ENCODE data around the gene IGF2R. TPM values are rescaled to one million over a fixed set of nuclear protein-coding genes. Genes with fewer than 3 reads are reported as not detected.

Gene IGF2R
- total RNA-seq, 3 donors from 2014 or later, result 60.4 to 112 (median 81.0) TPM

- intact Hi-C loops (cut with DNase I; ENCODE audit: low total_unique reads), result no loop called here
- no peak overlapping the region for H3K4me3 ChIP-seq
- no peak for DNase-seq (ENCODE audit: low spot score in 2 of 2)
Observed at GRCh38 chr6:159982731-159983506, 14.0 kb downstream of the IGF2R start.

DNA sequence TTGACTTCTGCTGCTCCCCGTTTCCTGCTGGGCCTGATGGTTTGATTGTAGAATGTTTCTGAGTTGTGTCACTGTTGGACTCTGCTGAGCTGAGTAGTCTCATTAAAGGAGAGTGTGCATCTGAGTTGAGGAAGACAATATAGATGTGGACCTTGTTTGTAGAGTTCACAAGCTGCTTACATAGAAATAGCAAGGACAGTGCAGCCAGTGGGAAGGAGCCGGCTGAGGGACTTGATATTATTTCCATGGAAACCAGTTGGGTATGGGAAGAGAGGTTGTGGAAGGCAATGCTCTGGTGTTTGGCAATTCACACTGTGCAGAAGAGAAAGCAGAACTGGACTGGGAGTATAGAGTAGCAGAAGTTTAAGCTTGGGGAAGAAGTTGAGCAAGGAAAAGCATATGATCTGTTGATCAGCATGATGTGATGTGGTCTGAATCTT, 14.8 kb downstream of the IGF2R start:
- intact Hi-C loops (cut with DNase I; ENCODE audit: low total_unique reads), result no loop called here

More at GRCh38 chr6:159982731-159983506, 14.0 kb downstream of the IGF2R start:
- H3K27ac ChIP-seq, result peak overlapping the region in 1 of 2 donors; percentile 88
- no peak for TF ChIP-seq CTCF (IDR thresholded peaks at IDR 0.05)
- TF ChIP-seq POLR2AphosphoS5 (IDR thresholded peaks at IDR 0.05), result no peak
- TF ChIP-seq POLR2A (IDR thresholded peaks at IDR 0.05), result no peak
- H3K36me3 ChIP-seq, result no peaks in the 10 kb centered on the region
- H3K4me1 ChIP-seq, result peaks cover 4 to 14% of the 10 kb centered on the region in 2 donors
- H3K9me3 ChIP-seq, result no peaks in the 10 kb centered on the region
- H3K27me3 ChIP-seq, result no peaks in the 10 kb centered on the region

DNA sequence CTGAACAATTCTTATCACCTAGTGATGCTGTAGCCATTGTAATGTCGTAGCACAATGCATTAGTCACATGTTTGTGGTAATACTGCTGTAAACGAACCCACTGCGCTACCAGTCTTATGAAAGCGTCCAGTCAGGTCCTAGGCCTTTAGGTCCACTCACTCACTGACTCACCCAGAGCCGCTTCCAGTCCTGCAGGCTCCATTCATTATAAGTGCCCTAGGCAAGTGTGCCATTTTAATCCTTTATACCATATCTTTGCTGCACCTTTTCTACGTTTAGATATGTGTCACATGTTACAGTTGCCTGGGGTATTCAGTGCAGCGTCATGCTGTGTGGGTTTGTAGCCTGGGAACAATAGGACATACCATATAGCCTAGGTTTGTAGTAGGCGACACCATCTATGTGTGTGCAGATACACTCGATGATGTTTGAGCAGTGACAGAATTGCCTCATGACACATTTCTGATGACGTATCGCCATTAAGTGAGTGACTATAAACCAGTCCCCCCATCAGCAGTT, 15.4 kb downstream of the IGF2R start:
- intact Hi-C loops (cut with DNase I; ENCODE audit: low total_unique reads), result no loop called here
- Histone ChIP-seq H3K27ac (peak overlapping the region in 1 of 2 donors; percentile 20), H3K4me3 (no peak overlapping the region), H3K27me3 (no peaks in the 10 kb centered on the region), H3K4me1 (peaks cover 7 to 10% of the 10 kb centered on the region in 2 donors), H3K36me3 (no peaks in the 10 kb centered on the region), H3K9me3 (no peaks in the 10 kb centered on the region)
- TF ChIP-seq POLR2A (IDR thresholded peaks at IDR 0.05) (no peak), CTCF (IDR thresholded peaks at IDR 0.05) (no peak), POLR2AphosphoS5 (IDR thresholded peaks at IDR 0.05) (no peak)
- DNase-seq (ENCODE audit: low spot score in 2 of 2), result no peak

More for the DNA sequence above, 14.8 kb downstream of the IGF2R start:
- H3K4me3 ChIP-seq, result no peak overlapping the region
- TF ChIP-seq CTCF (IDR thresholded peaks at IDR 0.05), result no peak
- TF ChIP-seq POLR2AphosphoS5 (IDR thresholded peaks at IDR 0.05), result no peak
- TF ChIP-seq POLR2A (IDR thresholded peaks at IDR 0.05), result no peak
- H3K9me3 ChIP-seq, result no peaks in the 10 kb centered on the region
- H3K4me1 ChIP-seq, result peaks cover 4 to 10% of the 10 kb centered on the region in 2 donors
- H3K36me3 ChIP-seq, result no peaks in the 10 kb centered on the region
- no peak for DNase-seq (ENCODE audit: low spot score in 2 of 2)
- H3K27me3 ChIP-seq, result no peaks in the 10 kb centered on the region
- H3K27ac ChIP-seq, result peak overlapping the region in 1 of 2 donors; percentile 48

DNA sequence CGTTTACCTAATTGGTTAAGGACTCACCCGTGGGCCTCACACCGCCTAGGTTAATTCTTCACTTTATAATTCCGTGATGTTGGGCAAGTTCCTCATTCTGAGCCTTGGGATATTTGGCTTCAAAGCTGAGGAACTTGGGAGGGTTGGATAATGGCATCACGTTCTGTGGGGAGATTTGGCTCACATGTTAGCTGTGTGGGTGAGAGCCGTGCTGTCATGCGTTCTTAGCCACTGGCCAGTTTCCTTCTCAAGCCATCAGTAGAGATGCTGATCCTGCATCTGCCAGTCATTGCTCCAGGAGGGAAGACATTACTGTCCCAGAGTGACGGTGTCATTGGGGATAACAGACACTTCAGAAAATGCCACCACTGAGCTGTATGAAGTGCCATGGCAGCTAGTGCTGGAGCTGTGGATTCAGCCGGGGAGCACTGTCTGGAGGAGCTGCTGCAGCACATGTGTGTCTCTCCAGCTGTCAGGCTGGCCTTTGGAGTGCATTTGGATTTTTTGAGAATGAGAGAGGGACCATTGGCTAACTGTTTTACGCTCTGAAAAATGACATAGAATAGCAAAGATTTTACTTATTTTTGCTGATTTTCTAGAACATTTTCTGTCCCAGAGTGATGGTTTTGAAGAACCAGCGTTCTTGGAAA, 16.5 kb downstream of the IGF2R start:
- H3K4me1 ChIP-seq, result peaks cover 7 to 10% of the 10 kb centered on the region in 2 donors
- no peaks in the 10 kb centered on the region for H3K9me3 ChIP-seq
- no peaks in the 10 kb centered on the region for H3K36me3 ChIP-seq
- DNase-seq (ENCODE audit: low spot score in 2 of 2), result no peak
- TF ChIP-seq CTCF (IDR thresholded peaks at IDR 0.05) (no peak), POLR2A (IDR thresholded peaks at IDR 0.05) (no peak), POLR2AphosphoS5 (IDR thresholded peaks at IDR 0.05) (peak in 2 of 3 donors; percentile 26 to 40)
- intact Hi-C loops (cut with DNase I; ENCODE audit: low total_unique reads), result no loop called here
- no peak overlapping the region for H3K4me3 ChIP-seq
- H3K27ac ChIP-seq, result peak overlapping the region in 1 of 2 donors; percentile 36
- H3K27me3 ChIP-seq, result no peaks in the 10 kb centered on the region

Data from breast epithelium (tissue), 4 donors.